Tibial nerve (tissue), 3 donors: ENCODE results near the gene CABP1.

ENCODE experiments used
- POLR2A ChIP-seq, 2 donors: fragments of 450-650 bp; IDR thresholded peaks; one replicate each; pipeline ENCODE4 v1.6.1; 2017; ENCODE audit warnings: antibody characterized with exemption in 2 of 2, mild to moderate bottlenecking in 2 of 2, moderate library complexity in 2 of 2
- TF ChIP-seq, protein P1 (sequence below), 5 experiments: fragments of 200-600 bp in 3 of 5; fragments of 450-650 bp in 2 of 5; sonication (generic) in 3 of 5; IDR thresholded peaks; one replicate each; pipeline ENCODE4 v1.5.1; 2016 to 2019; ENCODE audit warnings: antibody characterized with exemption in 5 of 5, mild to moderate bottlenecking in 3 of 5, moderate library complexity in 2 of 5

DNA sequence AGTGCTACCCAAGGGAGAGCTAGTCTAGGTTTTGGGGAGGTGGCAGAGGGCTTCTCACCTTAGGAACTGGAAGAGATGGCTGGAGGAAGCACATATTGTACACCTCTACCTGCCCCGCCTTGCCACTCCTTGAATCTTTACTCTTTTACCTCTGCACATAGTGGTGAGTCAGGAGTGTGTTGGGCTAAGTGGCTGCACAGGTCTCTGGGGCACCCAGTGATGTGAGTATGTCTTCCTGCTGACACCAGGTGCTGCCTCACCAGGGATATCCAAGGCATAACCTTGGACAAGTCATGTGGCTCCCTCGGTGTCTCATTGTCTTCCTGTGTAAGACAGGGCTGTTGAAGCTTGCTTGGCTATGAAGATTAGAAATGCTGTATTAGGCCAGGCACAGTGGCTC lies 19.8 kb upstream of the CABP1 start:
- TF ChIP-seq, protein P1, sequence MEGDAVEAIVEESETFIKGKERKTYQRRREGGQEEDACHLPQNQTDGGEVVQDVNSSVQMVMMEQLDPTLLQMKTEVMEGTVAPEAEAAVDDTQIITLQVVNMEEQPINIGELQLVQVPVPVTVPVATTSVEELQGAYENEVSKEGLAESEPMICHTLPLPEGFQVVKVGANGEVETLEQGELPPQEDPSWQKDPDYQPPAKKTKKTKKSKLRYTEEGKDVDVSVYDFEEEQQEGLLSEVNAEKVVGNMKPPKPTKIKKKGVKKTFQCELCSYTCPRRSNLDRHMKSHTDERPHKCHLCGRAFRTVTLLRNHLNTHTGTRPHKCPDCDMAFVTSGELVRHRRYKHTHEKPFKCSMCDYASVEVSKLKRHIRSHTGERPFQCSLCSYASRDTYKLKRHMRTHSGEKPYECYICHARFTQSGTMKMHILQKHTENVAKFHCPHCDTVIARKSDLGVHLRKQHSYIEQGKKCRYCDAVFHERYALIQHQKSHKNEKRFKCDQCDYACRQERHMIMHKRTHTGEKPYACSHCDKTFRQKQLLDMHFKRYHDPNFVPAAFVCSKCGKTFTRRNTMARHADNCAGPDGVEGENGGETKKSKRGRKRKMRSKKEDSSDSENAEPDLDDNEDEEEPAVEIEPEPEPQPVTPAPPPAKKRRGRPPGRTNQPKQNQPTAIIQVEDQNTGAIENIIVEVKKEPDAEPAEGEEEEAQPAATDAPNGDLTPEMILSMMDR (IDR thresholded peaks at IDR 0.05) = no peak
- no peak for TF ChIP-seq POLR2A (IDR thresholded peaks at IDR 0.05)
